HK-2 (cell line): ENCODE results near the gene PCYOX1L.

Source experiments
- DNase-seq: peaks from one replicate; pipeline ENCODE4 v3.0.0-alpha.2; 2018; ENCODE audit not compliant: unreplicated experiment

Gene PCYOX1L, protein sequence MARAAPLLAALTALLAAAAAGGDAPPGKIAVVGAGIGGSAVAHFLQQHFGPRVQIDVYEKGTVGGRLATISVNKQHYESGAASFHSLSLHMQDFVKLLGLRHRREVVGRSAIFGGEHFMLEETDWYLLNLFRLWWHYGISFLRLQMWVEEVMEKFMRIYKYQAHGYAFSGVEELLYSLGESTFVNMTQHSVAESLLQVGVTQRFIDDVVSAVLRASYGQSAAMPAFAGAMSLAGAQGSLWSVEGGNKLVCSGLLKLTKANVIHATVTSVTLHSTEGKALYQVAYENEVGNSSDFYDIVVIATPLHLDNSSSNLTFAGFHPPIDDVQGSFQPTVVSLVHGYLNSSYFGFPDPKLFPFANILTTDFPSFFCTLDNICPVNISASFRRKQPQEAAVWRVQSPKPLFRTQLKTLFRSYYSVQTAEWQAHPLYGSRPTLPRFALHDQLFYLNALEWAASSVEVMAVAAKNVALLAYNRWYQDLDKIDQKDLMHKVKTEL

DNA sequence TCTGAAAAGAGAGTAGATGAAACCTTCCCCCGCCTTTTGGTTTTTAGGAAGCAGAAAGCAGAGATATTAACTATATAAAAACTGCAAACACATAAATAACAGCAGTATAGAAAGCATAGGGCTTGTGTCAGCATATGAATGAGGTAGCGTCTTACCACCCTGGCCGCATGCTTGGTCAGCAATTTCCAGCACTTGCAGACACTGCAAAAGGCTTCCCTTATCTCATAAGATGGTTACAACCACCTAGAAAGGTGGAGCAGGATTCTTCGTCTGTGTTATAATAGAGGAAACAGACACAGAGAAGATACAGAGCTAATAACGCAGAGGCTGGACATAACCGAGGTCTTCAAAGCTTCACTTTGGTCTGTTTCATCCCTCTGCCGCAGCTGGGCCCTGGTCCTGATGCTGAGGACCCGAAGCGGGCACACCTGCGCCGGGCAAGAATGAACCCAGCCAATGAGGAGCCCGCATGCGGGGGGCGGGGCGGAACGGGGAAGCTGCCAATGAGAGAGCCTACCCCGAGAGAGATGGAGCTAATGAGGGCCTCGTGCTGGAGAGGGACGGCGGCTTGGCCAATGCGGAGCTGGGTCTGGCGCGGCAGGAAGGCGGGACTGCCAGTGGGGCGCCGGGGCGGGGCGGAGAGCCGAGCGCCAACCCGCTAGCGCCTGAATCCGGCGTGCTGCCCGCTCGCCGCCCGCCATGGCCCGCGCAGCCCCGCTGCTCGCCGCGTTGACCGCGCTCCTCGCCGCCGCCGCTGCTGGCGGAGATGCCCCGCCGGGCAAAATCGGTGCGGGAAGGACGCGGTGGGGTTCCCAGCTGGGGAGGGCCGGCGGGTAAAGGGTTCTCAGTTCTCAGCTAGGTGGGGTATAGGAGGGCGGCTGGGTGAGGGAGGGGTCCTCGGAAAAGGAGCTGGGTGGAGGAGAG lies at the start of gene PCYOX1L:
Gene PCYOX1L (plus strand): TSS at position 677 of the 924 bp plus-strand sequence. CDS start 23 bp downstream, at position 700.
- peak; percentile 94 for DNase-seq

DNA sequence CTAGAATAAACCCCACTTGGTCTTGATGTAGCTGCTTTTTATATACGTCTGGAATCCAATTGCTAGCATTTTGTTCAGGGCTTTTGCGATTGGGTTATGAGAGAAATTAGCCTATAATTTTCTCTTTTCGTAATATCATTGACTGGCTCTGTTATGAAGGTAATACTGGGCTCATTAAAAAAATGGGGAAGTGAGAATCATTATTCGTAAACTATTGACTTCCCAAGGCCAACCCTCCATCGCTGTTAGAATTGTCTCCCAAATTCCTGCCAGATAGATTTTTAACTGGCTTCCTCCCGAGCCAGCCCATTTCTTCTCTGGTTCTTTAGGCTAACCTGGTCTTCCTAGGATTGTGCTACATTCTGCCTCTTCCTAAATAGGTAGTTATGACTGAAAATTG lies 48.5 kb upstream of the PCYOX1L start:
- no peak for DNase-seq

DNA sequence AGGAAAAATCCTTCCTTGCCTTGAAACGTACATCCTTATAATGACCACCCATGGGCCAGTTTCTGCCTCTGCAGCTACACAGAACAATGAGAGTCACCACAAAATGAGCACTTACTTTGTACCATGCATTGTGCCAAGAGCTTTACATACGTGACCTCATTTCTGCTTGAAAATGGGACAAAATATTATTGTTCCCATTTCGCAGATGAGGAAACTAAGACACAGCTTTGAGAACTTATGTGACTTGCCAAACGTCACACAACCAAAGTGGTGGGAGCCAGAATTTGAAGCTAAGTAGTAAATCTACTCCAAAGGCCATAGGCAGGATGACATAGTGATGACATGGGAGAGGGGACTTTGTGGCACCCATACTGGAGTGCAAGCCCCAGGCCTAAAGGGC lies 47.4 kb upstream of the PCYOX1L start:
- DNase-seq, result no peak

DNA sequence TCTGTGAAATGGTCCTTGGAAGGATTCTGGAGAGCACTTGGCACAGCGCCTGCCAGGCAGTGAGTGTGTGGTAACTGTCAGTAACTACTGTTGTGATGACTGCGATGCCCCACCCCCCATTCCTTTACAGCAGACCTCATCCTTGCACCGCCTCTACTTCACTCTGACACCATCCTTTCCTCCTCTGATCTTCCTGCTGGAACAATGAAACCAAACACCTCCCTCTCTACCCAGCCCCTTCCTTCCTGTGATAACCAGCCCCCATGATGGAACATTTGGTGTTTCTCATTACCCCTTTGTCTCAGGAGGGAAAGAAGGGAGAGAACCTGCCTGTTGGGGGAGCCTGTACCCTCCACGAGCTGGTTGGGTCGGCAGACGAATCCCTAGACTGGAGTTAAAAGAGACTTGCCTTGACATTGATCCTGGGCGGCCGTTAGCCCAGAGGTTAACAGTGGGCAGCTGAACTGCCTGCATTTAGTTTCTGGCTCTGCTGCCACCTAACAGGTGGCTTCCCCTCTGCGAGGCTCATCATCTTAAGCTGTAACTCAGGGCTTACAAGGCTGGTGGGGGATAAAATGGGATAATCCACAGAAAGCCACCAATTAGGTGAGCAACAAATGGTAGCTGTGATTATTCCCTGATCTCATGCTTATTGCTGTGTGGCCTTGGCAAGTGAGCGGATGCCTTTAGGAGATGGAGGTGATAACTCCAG lies 46.7 kb upstream of the PCYOX1L start:
- peak; percentile 25 for DNase-seq

DNA sequence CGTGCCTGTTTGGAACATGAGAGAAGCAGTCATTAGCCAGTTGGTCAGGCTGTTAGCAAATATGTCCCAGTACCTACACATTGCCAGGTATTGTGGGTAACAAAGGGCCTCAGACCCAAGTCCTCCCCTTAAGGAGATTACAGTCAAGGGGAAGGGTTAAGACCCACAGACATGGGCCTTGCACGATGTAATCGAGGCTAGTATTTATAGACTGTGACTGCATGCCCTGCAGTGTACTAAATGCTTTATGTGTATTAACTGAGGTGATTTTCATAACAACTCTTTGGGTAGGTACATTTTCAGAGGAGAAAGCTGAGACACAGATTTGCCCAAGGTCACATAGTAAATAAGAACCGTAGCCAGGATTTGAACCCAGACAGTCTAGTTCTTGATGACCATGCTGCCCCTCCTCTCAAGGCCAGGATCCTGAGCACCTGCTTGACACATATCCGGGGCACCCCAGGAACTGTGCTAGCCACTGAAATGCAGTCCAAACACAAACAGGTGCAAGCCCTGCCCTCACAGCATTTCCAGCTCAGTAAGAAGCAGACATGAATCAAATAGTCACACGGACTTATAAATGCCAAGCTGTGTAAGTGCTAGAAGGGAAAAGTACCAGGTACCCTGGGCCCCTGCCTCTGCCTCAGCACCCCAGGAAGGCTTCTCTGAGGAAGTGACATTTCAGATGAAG lies 44.5 kb upstream of the PCYOX1L start:
- no peak for DNase-seq

DNA sequence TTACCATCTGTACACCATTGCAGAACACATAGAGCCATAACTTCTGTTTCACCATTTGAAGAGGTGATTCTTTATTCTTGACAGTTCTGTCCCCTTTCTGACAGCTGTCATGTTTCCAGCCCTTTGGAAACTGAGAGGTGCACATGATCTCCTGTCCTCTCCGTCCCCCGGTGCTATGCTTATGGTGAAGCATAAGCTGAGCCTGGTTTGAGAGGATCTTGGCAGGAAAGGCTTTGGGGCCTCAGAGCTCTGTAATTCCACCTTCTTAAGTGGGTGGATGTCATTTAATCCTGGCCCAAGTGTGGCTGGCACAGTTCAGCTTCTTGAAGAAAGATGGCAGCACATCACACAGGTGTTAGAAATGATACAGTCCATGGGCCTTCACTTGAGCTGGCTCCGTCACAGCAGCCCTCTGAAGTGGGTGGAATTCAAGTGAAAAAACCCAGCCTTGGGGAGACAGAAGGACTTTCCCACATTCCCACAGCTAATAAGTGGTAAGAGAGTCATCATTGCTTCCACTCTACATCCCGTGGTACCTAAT lies 43.2 kb upstream of the PCYOX1L start:
- no peak for DNase-seq

DNA sequence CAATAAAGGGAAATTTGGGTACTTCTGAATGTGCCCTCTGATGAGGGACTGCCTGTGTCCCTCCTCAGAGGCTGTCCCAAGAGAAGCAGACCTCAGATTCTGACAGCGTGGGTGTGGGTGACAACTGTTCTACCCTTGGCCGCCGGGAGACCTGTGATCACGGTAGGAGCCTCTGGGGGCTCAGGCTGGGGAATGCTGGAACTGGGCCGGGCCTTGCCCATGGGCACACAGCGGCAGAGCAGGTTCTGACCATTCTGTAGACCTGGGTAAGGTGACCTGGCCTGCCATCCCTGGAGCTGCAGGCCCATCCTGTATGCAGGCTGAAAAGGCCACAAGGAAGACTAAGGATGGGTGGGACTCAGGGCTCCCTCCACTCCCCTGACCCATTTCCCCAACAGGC lies 42.1 kb upstream of the PCYOX1L start:
- DNase-seq, result no peak

DNA sequence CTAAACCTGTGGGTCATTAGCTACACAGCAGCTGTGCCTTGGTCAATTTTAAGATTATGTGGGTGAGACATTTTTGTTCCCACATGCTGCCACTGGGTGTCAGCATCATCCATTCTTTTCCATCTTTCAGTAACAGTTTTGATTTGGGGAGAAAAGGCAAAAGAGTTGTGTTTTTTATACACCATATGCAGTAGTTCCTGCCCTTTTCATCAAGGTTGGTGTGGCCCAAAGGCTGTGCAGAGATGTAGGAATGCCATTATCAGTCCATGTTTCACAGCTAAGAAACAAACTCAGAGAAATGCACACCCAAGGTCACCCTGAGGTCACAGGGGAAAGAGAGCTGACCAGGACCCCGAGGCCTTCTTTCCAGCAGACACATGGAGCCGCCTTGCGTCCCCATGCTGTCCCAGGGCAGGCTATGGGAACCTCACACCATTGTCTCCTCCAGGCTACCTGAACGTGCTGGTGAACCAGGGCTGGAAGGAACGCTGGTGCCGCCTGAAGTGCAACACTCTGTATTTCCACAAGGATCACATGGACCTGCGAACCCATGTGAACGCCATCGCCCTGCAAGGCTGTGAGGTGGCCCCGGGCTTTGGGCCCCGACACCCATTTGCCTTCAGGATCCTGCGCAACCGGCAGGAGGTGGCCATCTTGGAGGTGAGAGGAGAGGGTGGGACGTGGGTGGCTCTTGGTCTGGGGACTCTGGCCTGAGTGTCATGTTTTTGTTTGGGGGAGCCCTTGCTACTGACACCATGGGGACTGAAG lies 40.4 kb upstream of the PCYOX1L start:
- no peak for DNase-seq

DNA sequence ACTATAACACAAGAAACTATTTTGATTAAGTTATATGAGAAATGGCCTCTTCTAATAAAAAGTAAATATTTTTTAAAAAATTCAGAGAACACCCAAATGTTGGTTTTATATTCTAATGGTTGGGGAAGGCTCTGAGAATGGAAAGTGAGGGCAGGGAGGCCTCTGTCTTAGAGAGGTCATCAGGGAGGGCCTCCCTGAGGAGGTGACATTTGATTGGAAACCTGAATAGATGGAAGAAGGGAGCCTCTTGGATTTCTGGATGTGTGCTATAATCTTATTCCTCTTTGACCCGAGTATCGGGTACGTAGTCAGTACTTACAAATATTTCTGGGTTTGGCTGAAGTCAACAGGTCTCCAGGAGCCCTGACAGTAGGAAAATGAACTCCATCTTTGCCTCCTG lies 38.7 kb upstream of the PCYOX1L start:
- DNase-seq, result no peak

DNA sequence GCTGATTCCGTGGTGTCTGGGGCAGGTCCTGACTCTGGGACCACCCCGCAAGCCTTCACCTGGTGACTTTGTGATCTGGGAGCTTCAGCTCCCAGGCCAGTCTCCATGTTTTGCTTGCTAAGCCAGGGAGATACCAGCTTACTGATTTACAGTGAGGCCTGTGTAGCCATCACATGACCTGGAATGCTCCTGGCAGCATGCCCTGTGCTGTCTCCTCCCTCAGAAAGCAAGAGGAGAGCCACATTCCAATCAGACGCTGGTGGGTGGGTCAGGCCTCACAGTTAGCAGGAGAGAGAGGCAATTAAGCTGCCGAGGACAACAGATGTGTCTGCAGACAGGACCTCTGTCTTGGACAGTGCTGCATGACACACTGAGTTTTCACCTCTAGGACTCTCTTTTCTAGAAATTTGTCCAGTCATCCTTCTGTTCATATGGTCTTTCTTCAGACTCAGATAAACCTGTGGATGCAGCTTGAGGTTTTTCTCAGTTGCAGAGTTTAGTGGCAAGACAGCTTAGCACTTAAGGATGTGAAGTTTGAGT lies 37.0 kb upstream of the PCYOX1L start:
- peak; percentile 85 for DNase-seq

DNA sequence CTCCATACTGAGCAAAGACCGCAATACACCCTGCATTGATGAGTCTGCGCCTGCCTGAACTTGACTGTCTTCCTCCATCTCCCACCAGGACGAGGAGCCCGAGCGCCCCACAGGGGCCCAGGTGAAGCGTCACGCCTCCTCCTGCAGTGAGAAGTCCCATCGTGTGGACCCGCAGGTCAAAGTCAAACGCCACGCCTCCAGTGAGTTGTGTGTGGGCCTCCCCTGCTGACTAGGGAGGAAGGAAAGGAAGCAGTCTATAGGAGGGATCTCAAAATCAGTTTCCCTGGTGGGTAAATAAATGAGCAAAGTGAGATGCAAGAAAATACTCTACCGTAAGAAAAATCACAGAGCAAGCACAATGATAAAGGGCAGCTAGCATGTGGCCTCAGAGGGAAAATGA lies 35.3 kb upstream of the PCYOX1L start:
- DNase-seq, result no peak

DNA sequence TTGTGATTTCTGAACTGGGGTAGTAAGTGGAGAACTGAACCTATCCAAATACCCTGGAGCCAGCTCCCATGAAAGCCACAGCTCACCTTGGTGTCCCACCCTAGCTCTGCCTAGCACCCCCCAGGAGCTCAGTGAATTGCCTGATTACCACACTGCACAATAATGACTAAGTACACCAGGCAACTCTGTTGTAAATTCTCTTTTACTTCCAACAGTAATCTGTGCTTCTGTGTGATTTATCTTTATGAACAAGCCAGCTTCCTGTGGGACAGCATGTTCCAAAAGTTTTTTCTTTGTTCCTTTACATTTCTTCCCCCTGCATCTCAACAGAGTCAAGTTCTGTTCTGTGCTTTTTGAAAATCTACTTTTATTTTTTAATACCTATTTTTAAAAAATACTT lies 34.6 kb upstream of the PCYOX1L start:
- no peak for DNase-seq

DNA sequence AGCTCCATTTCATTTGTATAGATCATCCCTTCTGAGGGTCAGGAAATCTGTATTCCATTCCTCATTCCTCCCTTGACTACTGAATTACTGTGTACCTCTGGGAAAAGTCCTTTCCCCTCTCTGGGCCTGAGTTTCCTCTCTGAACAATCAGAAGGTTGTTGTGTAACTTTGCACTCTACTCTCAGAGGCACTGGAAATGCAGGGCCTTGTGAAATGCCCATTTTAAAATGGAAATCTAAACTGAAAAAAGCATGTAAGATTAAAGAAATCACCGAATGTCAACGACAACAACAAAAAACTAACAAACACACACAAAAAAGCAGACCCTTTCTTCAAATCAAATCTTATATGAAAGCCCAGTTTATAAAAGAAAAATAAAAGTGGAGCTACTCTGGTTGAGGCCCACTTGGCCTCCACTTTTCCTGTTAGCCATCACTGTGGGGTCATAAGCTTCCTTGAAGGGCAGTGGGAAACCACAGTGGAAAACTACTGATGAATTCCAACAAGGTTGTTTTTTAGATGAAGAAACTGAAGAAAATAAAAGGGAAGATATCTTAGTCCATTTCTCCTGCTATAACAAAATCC lies 34.1 kb upstream of the PCYOX1L start:
- DNase-seq, result no peak

DNA sequence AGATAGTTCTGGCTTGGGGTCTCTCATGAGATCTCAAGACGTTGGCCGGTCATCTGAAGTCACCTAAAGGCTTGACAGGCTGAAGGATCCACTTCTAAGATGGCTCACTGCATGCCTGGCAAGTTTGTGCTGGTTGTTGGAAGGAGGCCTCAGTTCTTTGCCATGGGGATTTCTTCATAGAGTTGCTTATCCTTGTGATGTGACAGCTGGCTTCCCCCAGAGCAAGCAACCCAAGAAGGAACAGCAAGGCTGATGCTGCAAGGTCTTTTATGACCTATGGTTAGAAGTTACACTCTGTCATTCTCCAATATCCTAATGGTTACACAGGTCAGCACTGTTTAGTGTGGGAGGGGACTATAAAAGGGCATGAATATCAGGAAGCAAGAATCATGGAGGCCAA lies 33.2 kb upstream of the PCYOX1L start:
- DNase-seq, result no peak

DNA sequence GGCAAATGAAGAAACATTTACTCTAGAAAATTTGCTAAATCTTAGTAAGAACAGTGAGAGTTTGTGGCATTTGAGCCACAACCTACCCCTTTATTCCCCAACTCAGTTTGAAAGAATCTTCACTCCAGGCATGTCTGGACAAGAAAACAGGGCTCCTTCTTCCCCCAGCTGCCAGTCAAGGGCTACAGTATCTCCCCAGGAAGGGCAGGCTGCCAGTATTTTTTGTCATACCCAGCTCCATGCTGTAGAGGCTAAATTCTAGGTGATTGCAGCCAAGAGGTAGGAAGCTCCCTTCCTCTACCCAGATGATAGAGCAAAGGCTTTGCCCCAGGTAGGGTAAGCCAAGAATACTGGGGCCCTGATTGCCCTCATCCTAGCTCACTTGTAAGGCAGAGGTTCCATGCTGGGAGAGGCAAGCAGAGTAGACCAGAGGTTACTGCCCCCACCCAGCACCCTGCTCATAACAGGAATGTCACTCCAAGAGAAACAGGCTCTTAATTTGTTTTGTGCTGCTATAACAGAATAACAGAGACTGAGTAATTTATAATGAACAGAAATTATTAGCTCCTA lies 32.6 kb upstream of the PCYOX1L start:
- no peak for DNase-seq

DNA sequence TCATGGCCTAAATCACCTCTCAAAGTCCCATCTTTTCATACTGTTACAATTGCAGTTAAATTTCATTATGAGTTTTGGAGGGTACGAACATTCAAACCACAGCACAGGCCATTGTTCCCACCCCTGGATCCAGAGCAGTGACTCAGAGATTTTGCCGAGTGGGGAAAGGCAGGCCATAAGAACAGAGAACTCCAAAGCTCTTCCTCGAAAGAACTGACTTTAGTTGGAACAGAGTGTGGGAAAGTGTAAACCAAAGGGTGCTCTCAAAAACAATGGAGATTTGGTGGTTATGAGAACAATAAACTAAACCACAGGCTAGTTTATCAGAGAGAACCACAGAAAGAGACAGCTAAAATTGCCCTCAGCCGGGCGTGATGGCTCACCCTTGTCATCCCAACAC lies 32.0 kb upstream of the PCYOX1L start:
- DNase-seq, result no peak

DNA sequence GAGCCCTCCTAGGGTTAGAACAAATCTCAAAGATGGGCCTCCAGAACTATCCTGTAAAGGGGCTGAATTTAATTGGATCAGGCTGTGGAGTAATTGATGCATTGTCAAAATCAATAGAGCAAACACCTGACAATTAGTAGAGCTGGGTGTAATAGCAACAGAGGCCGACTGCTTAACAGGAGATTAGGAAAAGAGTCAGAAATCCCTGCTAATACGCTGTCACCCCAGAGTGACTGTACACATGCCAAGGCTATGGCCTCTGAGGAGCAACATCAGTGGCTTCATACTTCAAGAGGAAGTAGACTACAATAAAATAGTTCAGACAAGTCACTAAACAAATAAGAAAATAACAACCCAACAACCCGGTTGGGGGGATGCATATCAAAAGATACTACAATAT lies 31.2 kb upstream of the PCYOX1L start:
- DNase-seq, result no peak

DNA sequence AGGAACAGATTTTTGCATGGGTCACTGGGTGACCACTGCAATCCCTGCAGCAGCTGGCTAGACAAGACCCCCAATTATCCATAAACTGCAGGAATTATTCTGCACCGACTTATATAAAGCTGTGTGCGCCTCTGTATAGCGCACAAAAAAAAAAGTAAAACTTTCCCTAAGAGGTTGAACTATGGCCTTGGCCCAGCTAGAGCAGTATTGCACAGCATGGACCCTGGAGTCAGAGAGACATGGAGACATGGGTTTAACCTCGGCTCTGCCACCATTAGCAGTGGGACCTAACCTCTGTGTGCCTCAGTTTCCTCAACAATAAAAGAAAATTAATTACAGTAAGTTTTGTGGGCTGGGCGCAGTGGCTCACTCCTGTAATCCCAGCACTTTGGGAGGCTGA lies 29.7 kb upstream of the PCYOX1L start:
- no peak for DNase-seq

DNA sequence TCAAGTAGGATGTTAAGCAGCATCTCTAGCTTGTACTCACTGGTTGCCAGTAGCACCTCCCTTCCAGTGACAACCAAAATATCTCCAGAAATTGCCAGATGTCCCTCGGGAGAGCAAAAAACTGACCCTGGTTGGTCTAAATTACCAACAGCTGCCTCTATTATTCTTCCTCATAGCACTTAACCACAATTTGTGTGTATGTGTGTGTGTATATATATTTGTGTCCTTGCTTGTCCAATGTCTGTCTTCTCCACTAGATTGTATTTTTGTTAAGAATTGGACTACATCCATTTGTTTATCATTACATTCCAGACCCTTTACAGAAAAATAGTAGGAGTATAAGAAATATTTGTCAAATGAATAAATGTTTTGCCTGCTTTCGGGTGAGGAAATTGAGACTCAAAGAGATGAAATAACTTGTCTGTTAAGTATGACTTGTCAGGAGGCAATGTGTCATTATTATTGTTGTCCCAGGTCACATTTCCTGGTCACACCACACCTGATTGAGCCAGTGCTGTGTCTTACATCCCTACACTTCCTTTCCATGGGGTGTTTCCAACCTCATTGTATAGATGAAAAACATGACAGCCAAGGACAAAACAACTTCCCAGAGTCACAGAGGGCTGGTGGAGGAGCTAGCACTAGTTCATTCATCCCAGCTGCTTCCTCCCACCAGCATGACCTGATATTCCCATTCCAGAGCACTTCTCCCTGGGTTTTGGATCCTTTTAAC lies 24.0 kb upstream of the PCYOX1L start:
- no peak for DNase-seq
